CD4-positive, alpha-beta T cell treated with Interleukin-21 for 1 hour (primary cell): ENCODE measurements around the gene BMP7.

Experiments used
- DNase-seq: peaks from one replicate; pipeline ENCODE4 v3.0.0-alpha.2; 2020

The BMP7 gene

GRCh38 chr20:57266291-57267157, at the start of gene BMP7:
Gene BMP7, minus strand, starts transcription at chr20:57266641. Its CDS starts 519 bp downstream, at chr20:57266122.
- DNase-seq = no peak

GRCh38 chr20:57315976-57316480, 49.6 kb upstream of the BMP7 start:
- no peak for DNase-seq

- no peak for DNase-seq
Measured at GRCh38 chr20:57315083-57315975, 48.9 kb upstream of the BMP7 start.

GRCh38 chr20:57313951-57314350, 47.5 kb upstream of the BMP7 start:
- no peak for DNase-seq

- no peak for DNase-seq
Measured at GRCh38 chr20:57313230-57313629, 46.8 kb upstream of the BMP7 start.

GRCh38 chr20:57312138-57312537, 45.7 kb upstream of the BMP7 start:
- DNase-seq = no peak

- DNase-seq = no peak
Measured at GRCh38 chr20:57310821-57311514, 44.5 kb upstream of the BMP7 start.

- no peak for DNase-seq
Measured at GRCh38 chr20:57309544-57310115, 43.2 kb upstream of the BMP7 start.

GRCh38 chr20:57308451-57309271, 42.2 kb upstream of the BMP7 start:
- no peak for DNase-seq

GRCh38 chr20:57306747-57307146, 40.3 kb upstream of the BMP7 start:
- DNase-seq = no peak

- DNase-seq = no peak
Measured at GRCh38 chr20:57301026-57301425, 34.6 kb upstream of the BMP7 start.

GRCh38 chr20:57298457-57298856, 32.0 kb upstream of the BMP7 start:
- no peak for DNase-seq

GRCh38 chr20:57294550-57294949, 28.1 kb upstream of the BMP7 start:
- DNase-seq = no peak

- no peak for DNase-seq
Measured at GRCh38 chr20:57293995-57294394, 27.6 kb upstream of the BMP7 start.

- no peak for DNase-seq
Measured at GRCh38 chr20:57292611-57293010, 26.2 kb upstream of the BMP7 start.

GRCh38 chr20:57291694-57292093, 25.3 kb upstream of the BMP7 start:
- DNase-seq = no peak

- no peak for DNase-seq
Measured at GRCh38 chr20:57291003-57291402, 24.6 kb upstream of the BMP7 start.

- no peak for DNase-seq
Measured at GRCh38 chr20:57290178-57290484, 23.7 kb upstream of the BMP7 start.

- DNase-seq = no peak
Measured at GRCh38 chr20:57289391-57290177, 23.1 kb upstream of the BMP7 start.

- DNase-seq = no peak
Measured at GRCh38 chr20:57288651-57289277, 22.3 kb upstream of the BMP7 start.

- DNase-seq = no peak
Measured at GRCh38 chr20:57287901-57288300, 21.5 kb upstream of the BMP7 start.
